Astrocyte (in vitro differentiated cells and primary cell): Measurements from ENCODE around the gene SMIM44.

Source experiments
- CTCF ChIP-seq: IDR thresholded peaks from 2 replicates; pipeline ENCODE4 v1.5.1; 2011; ENCODE audit warnings: low read depth, mild to moderate bottlenecking, inconsistent platforms, low read length, moderate library complexity; ENCODE audit not compliant: insufficient read depth
- EZH2 ChIP-seq: IDR thresholded peaks from 2 replicates; pipeline ENCODE4 v1.6.1; 2012; ENCODE audit warnings: mild to moderate bottlenecking, low read length, inconsistent platforms; ENCODE audit not compliant: insufficient read depth

GRCh38 chr19:3477506-3477905 is 5.7 kb downstream of the SMIM44 start:
- no peak for TF ChIP-seq CTCF
- no peak for TF ChIP-seq EZH2
